ENCODE results near the gene NCK2.

GRCh38 chr2:105907184-105907583, 162.5 kb downstream of the NCK2 start:
- TF ChIP-seq, protein P1, sequence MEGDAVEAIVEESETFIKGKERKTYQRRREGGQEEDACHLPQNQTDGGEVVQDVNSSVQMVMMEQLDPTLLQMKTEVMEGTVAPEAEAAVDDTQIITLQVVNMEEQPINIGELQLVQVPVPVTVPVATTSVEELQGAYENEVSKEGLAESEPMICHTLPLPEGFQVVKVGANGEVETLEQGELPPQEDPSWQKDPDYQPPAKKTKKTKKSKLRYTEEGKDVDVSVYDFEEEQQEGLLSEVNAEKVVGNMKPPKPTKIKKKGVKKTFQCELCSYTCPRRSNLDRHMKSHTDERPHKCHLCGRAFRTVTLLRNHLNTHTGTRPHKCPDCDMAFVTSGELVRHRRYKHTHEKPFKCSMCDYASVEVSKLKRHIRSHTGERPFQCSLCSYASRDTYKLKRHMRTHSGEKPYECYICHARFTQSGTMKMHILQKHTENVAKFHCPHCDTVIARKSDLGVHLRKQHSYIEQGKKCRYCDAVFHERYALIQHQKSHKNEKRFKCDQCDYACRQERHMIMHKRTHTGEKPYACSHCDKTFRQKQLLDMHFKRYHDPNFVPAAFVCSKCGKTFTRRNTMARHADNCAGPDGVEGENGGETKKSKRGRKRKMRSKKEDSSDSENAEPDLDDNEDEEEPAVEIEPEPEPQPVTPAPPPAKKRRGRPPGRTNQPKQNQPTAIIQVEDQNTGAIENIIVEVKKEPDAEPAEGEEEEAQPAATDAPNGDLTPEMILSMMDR (IDR thresholded peaks at IDR 0.05): no peak
- no peak for TF ChIP-seq POLR2A (IDR thresholded peaks at IDR 0.05)

All from body of pancreas (tissue), 4 donors.